Ammon's horn (tissue), 1 donor: ENCODE data around the gene TTYH3.

Experiments used
- DNase-seq: peaks from one replicate; pipeline ENCODE4 v3.0.0-alpha.2; 2016; ENCODE audit warnings: low spot score

Gene TTYH3

GRCh38 chr7:2649139-2649838 lies 17.5 kb downstream of the TTYH3 start:
- no peak for DNase-seq

GRCh38 chr7:2649991-2650390 lies 18.2 kb downstream of the TTYH3 start:
- no peak for DNase-seq

- no peak for DNase-seq
Observed at GRCh38 chr7:2650451-2650850, 18.7 kb downstream of the TTYH3 start.

GRCh38 chr7:2651336-2651735 lies 19.6 kb downstream of the TTYH3 start:
- DNase-seq = no peak

GRCh38 chr7:2651847-2652735 lies 20.3 kb downstream of the TTYH3 start:
- no peak for DNase-seq

- DNase-seq = no peak
Observed at GRCh38 chr7:2652736-2653060, 20.9 kb downstream of the TTYH3 start.

- no peak for DNase-seq
Observed at GRCh38 chr7:2654059-2654458, 22.3 kb downstream of the TTYH3 start.

GRCh38 chr7:2655870-2656614 lies 24.3 kb downstream of the TTYH3 start:
- DNase-seq = no peak

GRCh38 chr7:2657208-2657607 lies 25.4 kb downstream of the TTYH3 start:
- DNase-seq = no peak

- DNase-seq = no peak
Observed at GRCh38 chr7:2657920-2658671, 26.3 kb downstream of the TTYH3 start.

- DNase-seq = no peak
Observed at GRCh38 chr7:2658941-2659340, 27.2 kb downstream of the TTYH3 start.

- DNase-seq = no peak
Observed at GRCh38 chr7:2659556-2660358, 28.0 kb downstream of the TTYH3 start.

GRCh38 chr7:2660359-2661095 lies 28.7 kb downstream of the TTYH3 start:
- DNase-seq = no peak

- DNase-seq = no peak
Observed at GRCh38 chr7:2661096-2661449, 29.3 kb downstream of the TTYH3 start.

GRCh38 chr7:2661602-2662272 lies 30.0 kb downstream of the TTYH3 start:
- no peak for DNase-seq

GRCh38 chr7:2662273-2663120 lies 30.7 kb downstream of the TTYH3 start:
- no peak for DNase-seq

GRCh38 chr7:2663121-2663886 lies 31.5 kb downstream of the TTYH3 start:
- no peak for DNase-seq

GRCh38 chr7:2663960-2664359 lies 32.2 kb downstream of the TTYH3 start:
- DNase-seq = no peak
